Bronchial epithelial cell (primary cell): ENCODE results near the gene CMIP. TPM values are rescaled to one million over a fixed set of nuclear protein-coding genes. Genes with fewer than 3 reads are reported as not detected.

ENCODE experiments used
- DNase-seq: peaks from one replicate; pipeline ENCODE4 v3.0.0-alpha.2; 2010; ENCODE audit warnings: low read depth
- FAIRE-seq: peaks from 2 replicates; lab custom pipeline; 2011; peaks lifted over from hg19 to GRCh38; lab: Jason Lieb, UNC
- H3K27me3 ChIP-seq: 2 replicates; pipeline ENCODE4 v1.5.1; 2011; ENCODE audit warnings: low read length; ENCODE audit not compliant: control insufficient read depth, insufficient read depth
- H3K36me3 ChIP-seq: 2 replicates; pipeline ENCODE4 v1.5.1; 2011; ENCODE audit warnings: low read length; ENCODE audit not compliant: control insufficient read depth, insufficient read depth
- H3K4me3 ChIP-seq: 2 replicates; pipeline ENCODE4 v1.5.1; 2011; ENCODE audit warnings: mild to moderate bottlenecking, low read depth, low read length, control low read depth
- total RNA-seq: library from RNA; depleted of rRNA; stranded (reverse); fragments of >200 nt; gene quantifications from 2 replicates; pipeline ENCODE4 v1.2.1, GENCODE V29; 2014
- TF ChIP-seq, protein P1 (sequence below): IDR thresholded peaks from 2 replicates; pipeline ENCODE4 v1.5.1; 2011; ENCODE audit warnings: mild to moderate bottlenecking, moderate library complexity, low read length, control low read depth, inconsistent platforms; ENCODE audit not compliant: insufficient read depth, severe bottlenecking

The CMIP gene
- total RNA-seq, 1 donor from 2014 or later, result 21.1 TPM

DNA sequence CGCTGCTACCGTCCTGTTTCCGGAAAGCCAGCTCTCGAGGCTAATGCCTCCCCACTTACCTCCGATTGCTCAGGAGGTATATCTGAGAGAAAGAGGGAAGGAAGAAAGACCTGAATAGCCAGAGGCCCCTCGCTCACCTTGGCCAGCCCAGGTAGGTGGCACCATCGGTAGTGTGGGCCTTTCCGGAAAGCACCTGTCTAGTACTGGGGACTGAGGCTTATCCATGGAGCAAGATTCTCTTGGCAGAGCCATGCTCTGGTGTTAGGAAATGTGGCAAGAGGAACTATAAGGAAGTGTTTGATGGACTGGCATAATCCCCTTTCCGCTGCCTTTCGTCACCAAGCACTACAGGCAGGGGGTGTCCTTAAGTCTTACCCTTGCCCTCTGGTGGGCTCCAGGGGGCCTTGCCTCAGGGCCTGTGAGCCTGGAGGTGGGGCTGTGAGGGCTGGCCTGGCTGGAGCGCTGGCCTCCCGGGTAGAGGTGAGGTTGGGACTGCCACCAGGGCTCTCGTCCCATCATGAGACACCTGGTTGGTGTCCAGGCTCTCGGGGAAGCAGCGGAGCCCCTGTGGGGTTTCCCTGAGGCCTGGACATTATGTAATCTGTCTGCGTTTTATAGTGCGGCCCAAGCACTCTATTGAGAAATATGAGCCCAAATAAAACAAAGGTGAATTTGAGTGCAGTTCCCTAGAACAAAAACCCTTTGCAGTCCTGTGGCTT, 2.9 kb downstream of the CMIP start:
- FAIRE-seq, result no peak
- H3K4me3 ChIP-seq, result peak overlapping the region; percentile 83

DNA sequence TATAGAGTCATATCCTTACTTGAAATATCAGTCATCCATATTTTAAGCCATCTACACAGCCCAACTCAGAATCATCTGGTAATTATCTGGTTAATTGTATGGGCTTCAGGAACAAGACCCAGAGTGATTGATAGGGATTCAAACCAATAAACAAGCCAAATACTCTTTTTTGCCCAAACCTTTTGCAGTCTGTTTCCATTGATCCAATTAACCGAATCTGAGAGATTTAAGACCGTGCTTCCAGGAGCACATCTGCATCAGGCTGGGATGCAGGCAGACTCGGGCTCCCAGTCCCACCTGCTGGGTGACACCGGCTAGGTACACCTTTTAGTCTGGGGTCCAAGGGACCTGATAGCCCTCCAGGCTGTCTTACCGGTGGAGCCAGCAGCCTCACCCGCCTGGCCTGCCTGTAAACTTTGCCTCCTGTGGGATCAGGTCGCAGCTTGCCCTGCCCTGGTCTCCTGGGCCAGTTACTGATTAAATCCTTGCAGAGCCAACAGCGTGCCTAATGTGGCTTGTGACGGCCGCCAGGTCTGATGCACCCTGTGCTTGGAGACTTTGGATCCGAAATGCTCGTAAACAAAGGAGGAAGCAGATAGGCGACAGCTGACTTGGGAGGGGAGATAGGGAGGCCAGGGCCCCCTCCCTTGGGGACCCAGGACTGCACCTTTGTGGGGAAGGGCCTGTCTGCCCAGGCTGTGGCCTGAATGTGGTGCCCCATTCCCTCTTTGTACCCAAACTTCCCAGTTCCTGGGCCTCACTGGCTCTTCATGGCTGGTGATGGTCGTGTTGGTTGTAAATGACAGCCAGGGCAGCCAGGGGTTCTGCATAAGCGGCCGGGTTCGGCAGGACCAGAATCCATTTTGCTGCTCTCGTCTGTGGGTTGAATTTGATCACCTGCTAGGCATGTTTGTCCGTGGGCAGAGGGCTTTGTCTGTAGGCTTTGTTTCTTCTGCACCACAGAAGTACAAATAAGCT, 3.8 kb downstream of the CMIP start:
- DNase-seq (peak; percentile 38), FAIRE-seq (no peak)
- TF ChIP-seq, protein P1, sequence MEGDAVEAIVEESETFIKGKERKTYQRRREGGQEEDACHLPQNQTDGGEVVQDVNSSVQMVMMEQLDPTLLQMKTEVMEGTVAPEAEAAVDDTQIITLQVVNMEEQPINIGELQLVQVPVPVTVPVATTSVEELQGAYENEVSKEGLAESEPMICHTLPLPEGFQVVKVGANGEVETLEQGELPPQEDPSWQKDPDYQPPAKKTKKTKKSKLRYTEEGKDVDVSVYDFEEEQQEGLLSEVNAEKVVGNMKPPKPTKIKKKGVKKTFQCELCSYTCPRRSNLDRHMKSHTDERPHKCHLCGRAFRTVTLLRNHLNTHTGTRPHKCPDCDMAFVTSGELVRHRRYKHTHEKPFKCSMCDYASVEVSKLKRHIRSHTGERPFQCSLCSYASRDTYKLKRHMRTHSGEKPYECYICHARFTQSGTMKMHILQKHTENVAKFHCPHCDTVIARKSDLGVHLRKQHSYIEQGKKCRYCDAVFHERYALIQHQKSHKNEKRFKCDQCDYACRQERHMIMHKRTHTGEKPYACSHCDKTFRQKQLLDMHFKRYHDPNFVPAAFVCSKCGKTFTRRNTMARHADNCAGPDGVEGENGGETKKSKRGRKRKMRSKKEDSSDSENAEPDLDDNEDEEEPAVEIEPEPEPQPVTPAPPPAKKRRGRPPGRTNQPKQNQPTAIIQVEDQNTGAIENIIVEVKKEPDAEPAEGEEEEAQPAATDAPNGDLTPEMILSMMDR, result no peak
- H3K27me3 ChIP-seq, result no peaks in the 10 kb centered on the region
- H3K36me3 ChIP-seq, result peaks cover 4% of the 10 kb centered on the region
- peak overlapping the region; percentile 83 for H3K4me3 ChIP-seq

More for the DNA sequence above, 2.9 kb downstream of the CMIP start:
- Histone ChIP-seq H3K27me3 (no peaks in the 10 kb centered on the region), H3K36me3 (peaks cover 4% of the 10 kb centered on the region)
- TF ChIP-seq, protein P1, result no peak
- DNase-seq, result peak; percentile 49

DNA sequence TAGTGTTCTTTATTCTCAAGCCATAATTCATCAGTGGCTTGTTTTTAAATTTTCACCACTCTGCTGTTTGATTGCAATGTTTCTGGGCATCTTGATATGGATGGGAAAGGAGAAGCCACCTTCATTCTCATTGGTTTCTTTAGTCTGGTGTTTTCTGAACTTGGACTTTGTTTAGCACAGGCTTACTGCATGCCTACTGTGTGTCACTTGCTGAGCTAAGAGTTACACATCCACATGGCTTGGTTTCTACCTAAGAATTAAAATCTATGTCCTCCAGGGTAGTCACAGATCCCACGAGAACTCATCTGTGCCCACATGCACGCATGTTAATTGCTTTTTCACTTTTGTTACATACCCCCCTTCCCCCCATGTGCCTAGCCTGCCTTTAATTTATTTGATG, 4.6 kb downstream of the CMIP start:
- FAIRE-seq, result no peak
- TF ChIP-seq, protein P1, result no peak
- H3K27me3 ChIP-seq, result no peaks in the 10 kb centered on the region
- no peak for DNase-seq
- H3K36me3 ChIP-seq, result peaks cover 4% of the 10 kb centered on the region
- H3K4me3 ChIP-seq, result no peak overlapping the region

DNA sequence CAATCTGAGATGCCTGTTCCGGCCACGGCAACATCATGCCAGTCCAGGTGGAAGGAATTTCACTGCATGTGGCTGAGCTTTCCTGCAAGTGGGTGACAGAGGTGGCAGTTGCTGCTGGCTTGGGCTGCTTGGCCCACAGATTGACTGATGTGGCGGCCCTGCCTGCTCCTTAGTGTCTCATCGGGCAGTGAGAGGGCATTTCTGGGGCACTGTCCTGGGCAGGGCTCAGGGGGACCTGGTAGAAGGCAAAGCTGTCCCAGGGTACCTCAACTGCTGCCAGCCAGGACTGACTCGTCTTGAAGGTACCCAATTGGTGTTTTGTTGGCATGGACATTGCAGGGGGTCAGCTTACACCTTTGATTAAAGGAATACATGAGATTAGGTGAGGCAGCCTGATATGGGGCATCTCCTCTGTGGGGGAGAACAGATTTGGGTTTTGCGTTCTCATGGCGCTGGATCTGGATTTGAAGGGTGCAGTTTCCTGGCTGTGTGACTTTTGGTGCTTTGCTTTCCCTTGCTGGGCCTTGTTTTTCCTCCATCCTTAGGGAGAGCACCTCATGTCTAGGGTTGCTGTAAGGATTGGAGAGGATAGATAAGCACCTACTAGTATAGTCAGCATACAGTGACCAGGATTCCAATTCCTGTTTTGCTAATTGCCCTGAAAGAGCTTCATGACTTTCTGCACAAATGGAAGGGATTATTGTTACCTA, 5.4 kb downstream of the CMIP start:
- TF ChIP-seq, protein P1, result no peak
- H3K4me3 ChIP-seq, result no peak overlapping the region
- FAIRE-seq, result no peak

DNA sequence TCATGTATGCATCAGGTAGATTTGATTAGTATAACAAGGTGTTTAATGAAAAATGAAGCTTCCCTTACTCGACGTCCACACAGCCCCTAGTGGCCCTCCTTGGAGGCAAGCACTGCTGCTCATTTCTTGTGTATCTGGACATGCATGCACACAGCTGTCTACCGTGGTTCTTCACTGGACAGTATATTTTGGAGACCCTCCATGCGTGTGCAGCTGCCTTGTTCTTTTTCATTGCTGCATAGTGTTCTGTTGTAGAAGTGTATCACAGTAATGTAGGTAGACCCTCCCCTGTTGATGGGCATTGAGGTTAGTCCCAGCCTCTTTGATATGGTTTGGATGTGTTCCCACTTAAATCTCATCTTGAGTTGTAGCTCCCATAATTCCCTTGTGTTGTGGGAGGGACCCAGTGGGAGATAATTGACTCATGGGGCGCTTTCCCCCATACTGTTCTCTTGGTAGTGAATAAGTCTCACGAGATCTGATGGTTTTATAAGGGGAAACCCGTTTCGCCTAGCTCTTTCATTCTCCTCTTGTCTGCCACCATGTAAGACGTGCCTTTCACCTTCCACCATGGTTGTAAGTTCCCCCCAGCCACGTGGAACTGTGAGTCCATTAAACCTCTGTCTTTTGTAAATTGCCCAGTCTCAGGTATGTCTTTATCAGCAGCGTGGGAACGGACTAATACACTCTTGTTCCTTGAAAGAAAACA, 6.3 kb downstream of the CMIP start:
- no peak for FAIRE-seq
- TF ChIP-seq, protein P1, result no peak

More for the DNA sequence above, 5.4 kb downstream of the CMIP start:
- H3K36me3 ChIP-seq, result peaks cover 6% of the 10 kb centered on the region
- no peaks in the 10 kb centered on the region for H3K27me3 ChIP-seq
- no peak for DNase-seq

More for the DNA sequence above, 6.3 kb downstream of the CMIP start:
- Histone ChIP-seq H3K36me3 (peaks cover 6% of the 10 kb centered on the region), H3K27me3 (no peaks in the 10 kb centered on the region), H3K4me3 (no peak overlapping the region)
- DNase-seq, result no peak
